WTC11 (cell line): Measurements from ENCODE around the gene ACO2. TPM values are rescaled to one million over a fixed set of nuclear protein-coding genes. Genes with fewer than 3 reads are reported as not detected.

Source experiments
- ATAC-seq: fragments of 200-7000 bp; cut with Tn5 transposase; 2 replicates; pipeline ENCODE4 v1.10.0; 2021; ENCODE audit warnings: mild to moderate bottlenecking, moderate library complexity
- CTCF ChIA-PET: fragments of 300-600 bp; sonication (Branson Sonifier 250); formaldehyde crosslinking; loops from one replicate; lab custom pipeline; 2021; ENCODE audit warnings: antibody characterized with exemption; lab: Charles Lee
- POLR2A ChIA-PET: fragments of 350-600 bp; sonication (Branson Sonifier 250); formaldehyde crosslinking; loops from one replicate; lab custom pipeline; 2021; ENCODE audit warnings: antibody characterized with exemption; lab: Charles Lee
- DNase-seq: peaks from one replicate; pipeline ENCODE4 v3.0.0; 2021; ENCODE audit warnings: low spot score
- H3K27ac Mint-ChIP-seq: 2 replicates; pipeline ENCODE4 v1.8.0; 2021; ENCODE audit warnings: mixed read lengths
- H3K27me3 Mint-ChIP-seq: 2 replicates; pipeline ENCODE4 v1.8.0; 2021; ENCODE audit warnings: low read depth, mild to moderate bottlenecking, moderate library complexity, mixed read lengths
- H3K36me3 Mint-ChIP-seq: 2 replicates; pipeline ENCODE4 v1.8.0; 2021; ENCODE audit warnings: mixed read lengths
- H3K4me1 Mint-ChIP-seq: 2 replicates; pipeline ENCODE4 v1.8.0; 2022; ENCODE audit warnings: mixed read lengths
- H3K4me3 Mint-ChIP-seq: 2 replicates; pipeline ENCODE4 v1.8.0; 2021; ENCODE audit warnings: mild to moderate bottlenecking, moderate library complexity, mixed read lengths
- H3K9me3 Mint-ChIP-seq: 2 replicates; pipeline ENCODE4 v1.8.0; 2021; ENCODE audit warnings: mixed read lengths
- CBFB ChIP-seq: sonication (generic); formaldehyde crosslinking; IDR thresholded peaks from 2 replicates; pipeline ENCODE4 v1.8.1; 2022; ENCODE audit warnings: mild to moderate bottlenecking, low read depth, missing genetic modification reagents
- CDX4 ChIP-seq: fragments of 250-450 bp; sonication (Bioruptor Pico); IDR thresholded peaks from 2 replicates; pipeline ENCODE4 v1.9.0; 2021; ENCODE audit warnings: moderate library complexity, mild to moderate bottlenecking, inconsistent platforms, borderline replicate concordance
- E2F5 ChIP-seq: sonication (generic); formaldehyde crosslinking; IDR thresholded peaks from 2 replicates; pipeline ENCODE4 v1.8.1; 2022; ENCODE audit warnings: mild to moderate bottlenecking, moderate library complexity, missing genetic modification reagents
- EMX1 ChIP-seq: fragments of 250-450 bp; sonication (Bioruptor Pico); IDR thresholded peaks from 2 replicates; pipeline ENCODE4 v1.8.0; 2021; ENCODE audit warnings: mild to moderate bottlenecking
- ETV6 ChIP-seq: sonication (generic); formaldehyde crosslinking; IDR thresholded peaks from 2 replicates; pipeline ENCODE4 v1.8.1; 2022; ENCODE audit warnings: mild to moderate bottlenecking, missing genetic modification reagents
- FOXJ3 ChIP-seq: sonication (generic); formaldehyde crosslinking; IDR thresholded peaks from 2 replicates; pipeline ENCODE4 v1.9.0; 2021; ENCODE audit warnings: missing genetic modification reagents, mild to moderate bottlenecking, borderline replicate concordance
- FOXP1 ChIP-seq: sonication (generic); formaldehyde crosslinking; IDR thresholded peaks from 2 replicates; pipeline ENCODE4 v1.8.0; 2022; ENCODE audit warnings: missing genetic modification reagents, mild to moderate bottlenecking, moderate library complexity, borderline replicate concordance
- MLX ChIP-seq: sonication (generic); formaldehyde crosslinking; IDR thresholded peaks from 2 replicates; pipeline ENCODE4 v1.8.1; 2023; ENCODE audit warnings: mild to moderate bottlenecking, missing genetic modification reagents, moderate library complexity
- MYBL2 ChIP-seq: sonication (generic); formaldehyde crosslinking; IDR thresholded peaks from 2 replicates; pipeline ENCODE4 v1.8.1; 2023; ENCODE audit warnings: mild to moderate bottlenecking, moderate library complexity, missing genetic modification reagents
- NFE2L1 ChIP-seq: sonication (generic); formaldehyde crosslinking; IDR thresholded peaks from 2 replicates; pipeline ENCODE4 v1.8.1; 2023; ENCODE audit warnings: missing genetic modification reagents
- SOX15 ChIP-seq: fragments of 250-450 bp; sonication (Bioruptor Pico); IDR thresholded peaks from 2 replicates; pipeline ENCODE4 v1.9.0; 2021; ENCODE audit warnings: mild to moderate bottlenecking
- ZBTB43 ChIP-seq: sonication (generic); formaldehyde crosslinking; IDR thresholded peaks from 2 replicates; pipeline ENCODE4 v1.8.1; 2023; ENCODE audit warnings: mild to moderate bottlenecking, missing genetic modification reagents
- ZNF281 ChIP-seq: sonication (generic); formaldehyde crosslinking; IDR thresholded peaks from 2 replicates; pipeline ENCODE4 v1.8.0; 2023; ENCODE audit warnings: mild to moderate bottlenecking, missing genetic modification reagents
- ZNF532 ChIP-seq: fragments of 250-450 bp; sonication (Bioruptor Pico); IDR thresholded peaks from 2 replicates; pipeline ENCODE4 v1.9.0; 2021; ENCODE audit warnings: mild to moderate bottlenecking, borderline replicate concordance
- ZNF671 ChIP-seq: fragments of 250-450 bp; sonication (Bioruptor Pico); IDR thresholded peaks from 2 replicates; pipeline ENCODE4 v1.8.0; 2021; ENCODE audit warnings: mild to moderate bottlenecking
- ZSCAN18 ChIP-seq: fragments of 250-450 bp; sonication (Bioruptor Pico); IDR thresholded peaks from 2 replicates; pipeline ENCODE4 v2.1.2; 2022; ENCODE audit warnings: mild to moderate bottlenecking, moderate library complexity
- total RNA-seq: library from RNA; stranded (reverse); gene quantifications from 3 replicates; pipeline ENCODE4 v1.2.3, GENCODE V29; 2021
- TF ChIP-seq, protein P1 (sequence below): fragments of 250-450 bp; sonication (Bioruptor Pico); IDR thresholded peaks from 2 replicates; pipeline ENCODE4 v1.8.0; 2021; ENCODE audit warnings: mild to moderate bottlenecking

The ACO2 gene
- total RNA-seq, 1 experiment from 2014 or later, result 104 TPM

GRCh38 chr22:41446639-41447434, 22.1 kb upstream of the ACO2 start, which contains the start of gene TOB2 (continued):
- TF ChIP-seq CDX4 (CRISPR knock-in tag), result no peak; the same call in 1 of the 2 replicates
- peak; percentile 91 for TF ChIP-seq E2F5 (CRISPR knock-in tag)
- peak; percentile 84 for TF ChIP-seq MYBL2
- TF ChIP-seq, protein P1, sequence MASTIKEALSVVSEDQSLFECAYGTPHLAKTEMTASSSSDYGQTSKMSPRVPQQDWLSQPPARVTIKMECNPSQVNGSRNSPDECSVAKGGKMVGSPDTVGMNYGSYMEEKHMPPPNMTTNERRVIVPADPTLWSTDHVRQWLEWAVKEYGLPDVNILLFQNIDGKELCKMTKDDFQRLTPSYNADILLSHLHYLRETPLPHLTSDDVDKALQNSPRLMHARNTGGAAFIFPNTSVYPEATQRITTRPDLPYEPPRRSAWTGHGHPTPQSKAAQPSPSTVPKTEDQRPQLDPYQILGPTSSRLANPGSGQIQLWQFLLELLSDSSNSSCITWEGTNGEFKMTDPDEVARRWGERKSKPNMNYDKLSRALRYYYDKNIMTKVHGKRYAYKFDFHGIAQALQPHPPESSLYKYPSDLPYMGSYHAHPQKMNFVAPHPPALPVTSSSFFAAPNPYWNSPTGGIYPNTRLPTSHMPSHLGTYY, result peak; percentile 89
- TF ChIP-seq FOXJ3 (CRISPR knock-in tag), result peak; percentile 74; the same call in 1 of the 2 replicates
- TF ChIP-seq EMX1, result peak; percentile 89
- TF ChIP-seq NFE2L1 (CRISPR knock-in tag), result peak; percentile 83
- TF ChIP-seq ZNF532 (CRISPR knock-in tag), result no peak
- peak; percentile 23; the same call in 1 of the 2 replicates for TF ChIP-seq MLX (CRISPR knock-in tag)
- peak; percentile 99 for TF ChIP-seq CBFB (CRISPR knock-in tag)
- TF ChIP-seq FOXP1, result peak; percentile 86
- no peak for TF ChIP-seq SOX15 (CRISPR knock-in tag)

DNA sequence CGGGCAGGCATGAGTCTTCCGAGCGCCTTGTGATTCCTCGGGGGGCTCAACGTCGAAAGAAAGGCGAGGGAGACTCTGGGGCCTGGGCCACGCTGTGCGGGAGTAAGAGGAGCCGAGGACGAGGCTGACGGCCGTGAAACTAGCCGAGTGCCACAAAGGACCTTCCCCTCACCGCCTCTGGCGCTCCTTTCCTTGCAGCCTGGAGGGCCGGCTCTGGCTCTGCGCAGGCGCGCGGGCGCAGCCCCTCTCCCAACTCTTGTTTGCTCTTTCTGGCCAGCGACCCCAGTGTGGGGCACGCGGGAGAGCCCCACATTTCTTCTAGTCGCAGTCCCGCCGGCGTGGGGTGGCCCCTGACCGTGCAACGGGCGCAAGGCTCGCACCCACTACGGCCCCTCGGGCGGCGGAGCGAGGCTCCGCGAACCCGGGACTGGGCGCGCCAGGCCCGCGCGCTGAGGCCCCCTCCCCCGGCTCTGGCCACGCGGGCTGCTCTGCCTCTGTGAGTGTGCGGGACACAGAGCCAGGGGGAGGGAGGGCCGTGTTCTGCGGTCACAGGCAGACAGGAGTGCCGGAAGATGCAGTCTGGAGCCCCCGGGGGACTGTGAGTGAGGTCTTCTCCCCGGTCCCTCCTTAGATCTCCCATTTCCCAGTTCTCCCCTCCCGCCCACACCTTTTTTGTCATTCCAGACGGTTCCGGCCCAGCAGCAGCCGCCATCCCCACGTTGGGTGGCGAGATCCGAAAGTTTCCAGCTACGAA, 21.3 kb upstream of the ACO2 start:
- H3K9me3 Mint-ChIP-seq, result no peaks in the 10 kb centered on the region
- H3K4me1 Mint-ChIP-seq, result peaks cover 20% of the 10 kb centered on the region
- ChIA-PET CTCF (interaction anchor here (0.6 to 2.7 kb wide), 13 partner anchors 21 to 219 kb away, joined by 3 to 20 read pairs (median 6); partner anchors contain the start of genes ACO2, PHF5A and TEF), POLR2A (interaction anchor here (0.9 to 3.0 kb wide), 18 partner anchors 10 to 174 kb away, joined by 3 to 44 read pairs (median 6); partner anchors contain the start of genes ACO2, DESI1, PHF5A and TEF)
- no peaks in the 10 kb centered on the region for H3K27me3 Mint-ChIP-seq
- peak; percentile 72 for DNase-seq
- peaks cover 21% of the 10 kb centered on the region for H3K36me3 Mint-ChIP-seq
- peak overlapping the region; percentile 96 for H3K4me3 Mint-ChIP-seq
- ATAC-seq, result 0 out of 2 replicates have a peak, but pooled peaks have one; percentile 1
- peak overlapping the region; percentile 100 for H3K27ac Mint-ChIP-seq
- TF ChIP-seq ZBTB43 (0 out of 2 replicates have a peak, but pooled peaks have one; percentile 49), ZNF281 (CRISPR knock-in tag) (peak; percentile 16; the same call in 1 of the 2 replicates), ETV6 (CRISPR knock-in tag) (no peak), E2F5 (CRISPR knock-in tag) (no peak), ZSCAN18 (CRISPR knock-in tag) (no peak), ZNF671 (0 out of 2 replicates have a peak, but pooled peaks have one; percentile 27)
